ENCODE data around the gene TMEM35B.
"Not testable (repeated sequence)": the region's sequence is repeated elsewhere in the genome, so short reads cannot be mapped to it uniquely, and the experiment has no call there.

TMEM35B gene

GRCh38 chr1:34987018-34987417 is 1.9 kb upstream of the TMEM35B start:
- TF ChIP-seq CTCF (IDR thresholded peaks at IDR 0.05; ENCODE audit: insufficient read depth, low read length) (no peak), REST (IDR thresholded peaks at IDR 0.05; ENCODE audit: insufficient replicate concordance, low read depth) (no peak), POLR2AphosphoS5 (IDR thresholded peaks at IDR 0.05; ENCODE audit: low read depth) (no peak), GABPA (IDR thresholded peaks at IDR 0.05; ENCODE audit: low read depth) (no peak), SPI1 (IDR thresholded peaks at IDR 0.05; ENCODE audit: borderline replicate concordance, low read depth) (no peak)
- no peak for DNase-seq (ENCODE audit: low read depth in 1 of 2, low spot score in 1 of 2)

GRCh38 chr1:34985609-34985904 is 410 bp upstream of the TMEM35B start:
- Histone ChIP-seq H3K27ac (replicated peaks) (peak overlapping the region; percentile 75), H3K4me3 (replicated peaks; ENCODE audit: insufficient read depth, low read length) (peak overlapping the region; percentile 66)

More at GRCh38 chr1:34987018-34987417, 1.9 kb upstream of the TMEM35B start:
- H3K27me3 ChIP-seq (ENCODE audit: insufficient read depth, poor library complexity, severe bottlenecking): no peaks in the 10 kb centered on the region
- no peak overlapping the region for H3K4me3 ChIP-seq (replicated peaks; ENCODE audit: insufficient read depth, low read length)
- H3K27ac ChIP-seq (replicated peaks): no peak overlapping the region

GRCh38 chr1:34984435-34984792 is 733 bp downstream of the TMEM35B start:
- no peak for DNase-seq (ENCODE audit: low read depth in 1 of 2, low spot score in 1 of 2)
- no peak overlapping the region; the same call in 1 of the 2 replicates for H3K27ac ChIP-seq (replicated peaks)

More at GRCh38 chr1:34985609-34985904, 410 bp upstream of the TMEM35B start:
- DNase-seq (ENCODE audit: low read depth in 1 of 2, low spot score in 1 of 2); H3K27me3 ChIP-seq (ENCODE audit: insufficient read depth, poor library complexity, severe bottlenecking): not testable (repeated sequence)

More at GRCh38 chr1:34984435-34984792, 733 bp downstream of the TMEM35B start:
- Histone ChIP-seq H3K4me3 (replicated peaks; ENCODE audit: insufficient read depth, low read length) (peak overlapping the region; percentile 66), H3K27me3 (ENCODE audit: insufficient read depth, poor library complexity, severe bottlenecking) (no peaks in the 10 kb centered on the region)
- TF ChIP-seq GABPA (IDR thresholded peaks at IDR 0.05; ENCODE audit: low read depth): no peak
- no peak for TF ChIP-seq POLR2AphosphoS5 (IDR thresholded peaks at IDR 0.05; ENCODE audit: low read depth)
- no peak for TF ChIP-seq CTCF (IDR thresholded peaks at IDR 0.05; ENCODE audit: insufficient read depth, low read length)
- TF ChIP-seq REST (IDR thresholded peaks at IDR 0.05; ENCODE audit: insufficient replicate concordance, low read depth): no peak
- TF ChIP-seq SPI1 (IDR thresholded peaks at IDR 0.05; ENCODE audit: borderline replicate concordance, low read depth): no peak

Measured in HL-60 (cell line).